Measurements from ENCODE around the gene PPP1R14B. TPM values are rescaled to one million over a fixed set of nuclear protein-coding genes. Genes with fewer than 3 reads are reported as not detected.

PPP1R14B gene
- total RNA-seq, 1 donor from 2014 or later: 76.5 TPM

DNA sequence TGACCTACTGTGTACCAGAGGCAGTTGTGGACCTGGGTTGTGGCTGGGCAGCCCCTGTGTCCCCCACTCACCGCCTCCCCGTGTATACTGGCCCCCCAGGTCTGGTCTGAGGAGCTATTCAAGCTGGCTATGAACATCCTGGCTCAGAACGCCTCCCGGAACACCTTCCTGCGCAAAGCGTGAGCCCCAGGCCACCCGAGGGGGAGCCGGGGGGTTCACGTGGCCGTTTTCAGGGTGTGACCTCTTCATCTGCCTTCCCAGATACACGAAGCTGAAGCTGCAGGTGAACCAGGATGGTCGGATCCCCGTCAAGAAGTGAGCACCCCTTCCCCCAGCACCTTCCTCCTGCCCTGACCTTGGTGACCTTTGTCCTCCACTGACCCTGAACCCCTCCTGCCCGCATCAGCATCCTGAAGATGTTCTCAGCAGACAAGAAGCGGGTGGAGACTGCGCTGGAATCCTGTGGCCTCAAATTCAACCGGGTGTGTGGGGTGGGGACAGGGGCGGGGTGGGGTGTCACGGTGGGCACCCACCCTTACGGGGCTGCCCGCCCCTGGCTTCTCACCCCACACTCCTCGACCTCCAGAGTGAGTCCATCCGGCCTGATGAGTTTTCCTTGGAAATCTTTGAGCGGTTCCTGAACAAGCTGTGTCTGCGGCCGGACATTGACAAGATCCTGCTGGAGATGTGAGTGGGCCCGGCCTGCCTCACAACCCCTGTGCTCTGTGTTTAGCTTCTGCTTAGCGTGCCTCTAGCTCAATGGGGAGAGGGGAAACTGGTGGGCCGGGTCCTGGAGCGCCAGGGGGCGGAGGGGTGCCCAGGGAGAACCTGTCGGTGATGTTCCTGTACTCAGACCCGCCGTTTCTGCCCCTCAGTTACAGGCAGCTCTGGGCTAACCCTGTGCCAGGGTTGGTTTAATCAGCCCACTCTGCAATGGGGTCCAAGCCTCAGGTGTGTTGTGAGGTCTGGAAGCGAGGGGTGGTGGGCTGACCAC, 8.7 kb upstream of the PPP1R14B start:
- H3K27me3 ChIP-seq: no peaks in the 10 kb centered on the region
- TF ChIP-seq, protein P1, sequence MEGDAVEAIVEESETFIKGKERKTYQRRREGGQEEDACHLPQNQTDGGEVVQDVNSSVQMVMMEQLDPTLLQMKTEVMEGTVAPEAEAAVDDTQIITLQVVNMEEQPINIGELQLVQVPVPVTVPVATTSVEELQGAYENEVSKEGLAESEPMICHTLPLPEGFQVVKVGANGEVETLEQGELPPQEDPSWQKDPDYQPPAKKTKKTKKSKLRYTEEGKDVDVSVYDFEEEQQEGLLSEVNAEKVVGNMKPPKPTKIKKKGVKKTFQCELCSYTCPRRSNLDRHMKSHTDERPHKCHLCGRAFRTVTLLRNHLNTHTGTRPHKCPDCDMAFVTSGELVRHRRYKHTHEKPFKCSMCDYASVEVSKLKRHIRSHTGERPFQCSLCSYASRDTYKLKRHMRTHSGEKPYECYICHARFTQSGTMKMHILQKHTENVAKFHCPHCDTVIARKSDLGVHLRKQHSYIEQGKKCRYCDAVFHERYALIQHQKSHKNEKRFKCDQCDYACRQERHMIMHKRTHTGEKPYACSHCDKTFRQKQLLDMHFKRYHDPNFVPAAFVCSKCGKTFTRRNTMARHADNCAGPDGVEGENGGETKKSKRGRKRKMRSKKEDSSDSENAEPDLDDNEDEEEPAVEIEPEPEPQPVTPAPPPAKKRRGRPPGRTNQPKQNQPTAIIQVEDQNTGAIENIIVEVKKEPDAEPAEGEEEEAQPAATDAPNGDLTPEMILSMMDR (IDR thresholded peaks at IDR 0.05): no peak
- H3K36me3 ChIP-seq: peaks cover 47% of the 10 kb centered on the region
- DNase-seq (no peak), ATAC-seq (no peak)
- peaks cover 20% of the 10 kb centered on the region for H3K4me1 ChIP-seq
- intact Hi-C loops (cut with DNase I): no loop called here
- no peak overlapping the region for H3K4me3 ChIP-seq
- H3K9me3 ChIP-seq: no peaks in the 10 kb centered on the region
- no peak overlapping the region for H3K27ac ChIP-seq

DNA sequence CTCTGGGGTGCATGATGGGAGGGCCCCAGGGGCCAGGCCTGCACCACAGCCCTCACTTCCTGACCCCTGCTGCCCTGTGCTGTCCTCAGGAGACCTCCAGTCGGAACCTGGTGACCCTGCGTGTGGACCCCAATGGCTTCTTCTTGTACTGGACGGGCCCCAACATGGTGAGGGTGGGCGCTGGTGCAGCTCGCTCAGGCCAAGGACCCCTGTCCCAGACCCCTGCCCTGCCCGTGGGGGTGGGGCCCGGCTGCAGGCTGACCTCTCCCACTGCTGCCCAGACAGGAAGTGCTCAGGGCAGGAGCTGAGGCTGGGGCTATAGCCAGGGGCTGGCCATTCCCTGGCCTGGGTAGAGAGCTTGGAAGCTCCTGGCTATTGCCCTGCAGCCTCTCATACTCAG, 7.6 kb upstream of the PPP1R14B start:
- H3K36me3 ChIP-seq: peaks cover 44% of the 10 kb centered on the region
- ATAC-seq (no peak), DNase-seq (peak; percentile 62)
- H3K27me3 ChIP-seq: no peaks in the 10 kb centered on the region
- TF ChIP-seq, protein P1 (IDR thresholded peaks at IDR 0.05): no peak
- H3K4me3 ChIP-seq: no peak overlapping the region
- intact Hi-C loops (cut with DNase I): no loop called here
- no peak overlapping the region for H3K27ac ChIP-seq
- no peaks in the 10 kb centered on the region for H3K9me3 ChIP-seq
- peaks cover 20% of the 10 kb centered on the region for H3K4me1 ChIP-seq

DNA sequence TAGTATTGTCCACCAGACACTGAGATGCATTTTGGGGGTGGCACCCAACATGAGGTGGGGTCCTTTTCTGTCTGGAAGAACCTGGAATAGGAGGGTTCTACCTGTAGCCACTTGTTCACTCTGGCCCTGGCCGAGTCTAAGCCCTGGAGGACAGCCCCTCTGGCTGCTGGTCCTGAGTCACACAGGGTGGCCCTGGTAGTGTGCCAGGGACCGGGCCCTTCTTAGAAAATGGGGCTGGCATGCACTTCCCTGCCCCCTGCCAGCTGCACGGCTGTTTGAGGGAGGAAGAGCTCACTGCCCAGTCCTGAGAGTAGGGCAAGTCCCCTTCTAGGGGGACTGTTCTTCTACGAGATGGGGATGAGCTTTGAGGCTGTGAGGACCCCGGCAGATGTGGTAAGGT, 6.7 kb upstream of the PPP1R14B start:
- DNase-seq (peak; percentile 61), ATAC-seq (no peak)
- no peak overlapping the region for H3K27ac ChIP-seq
- no peaks in the 10 kb centered on the region for H3K27me3 ChIP-seq
- TF ChIP-seq, protein P1 (IDR thresholded peaks at IDR 0.05): no peak
- H3K4me1 ChIP-seq: peaks cover 20% of the 10 kb centered on the region
- H3K4me3 ChIP-seq: no peak overlapping the region
- H3K9me3 ChIP-seq: no peaks in the 10 kb centered on the region
- intact Hi-C loops (cut with DNase I): no loop called here
- peaks cover 35% of the 10 kb centered on the region for H3K36me3 ChIP-seq

DNA sequence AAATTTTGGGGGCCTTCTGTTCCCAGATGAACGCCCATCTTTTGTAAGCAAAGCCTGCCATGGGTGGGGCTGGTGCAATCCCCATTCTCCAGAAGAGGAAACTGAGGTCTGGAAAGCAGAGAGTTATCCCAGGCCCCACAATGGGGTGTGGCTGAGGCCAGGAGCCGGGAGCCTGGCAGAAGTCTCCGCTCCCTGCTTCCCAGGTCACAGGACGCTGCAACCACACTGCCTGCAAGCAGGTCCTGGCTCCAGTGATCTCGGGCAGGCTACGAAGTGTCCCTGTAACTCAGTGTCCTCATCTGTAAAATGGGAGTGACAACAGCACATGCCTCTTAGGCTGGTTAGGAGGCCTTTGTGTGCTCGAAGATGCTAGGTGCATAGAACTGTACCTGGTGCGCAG, 6.3 kb upstream of the PPP1R14B start:
- TF ChIP-seq, protein P1 (IDR thresholded peaks at IDR 0.05): no peak
- peaks cover 31% of the 10 kb centered on the region for H3K36me3 ChIP-seq
- peaks cover 20% of the 10 kb centered on the region for H3K4me1 ChIP-seq
- peak overlapping the region; percentile 89 for H3K4me3 ChIP-seq
- peak; percentile 54 for DNase-seq
- H3K27me3 ChIP-seq: no peaks in the 10 kb centered on the region
- no peaks in the 10 kb centered on the region for H3K9me3 ChIP-seq
- H3K27ac ChIP-seq: no peak overlapping the region
- intact Hi-C loops (cut with DNase I): no loop called here
- ATAC-seq: no peak

DNA sequence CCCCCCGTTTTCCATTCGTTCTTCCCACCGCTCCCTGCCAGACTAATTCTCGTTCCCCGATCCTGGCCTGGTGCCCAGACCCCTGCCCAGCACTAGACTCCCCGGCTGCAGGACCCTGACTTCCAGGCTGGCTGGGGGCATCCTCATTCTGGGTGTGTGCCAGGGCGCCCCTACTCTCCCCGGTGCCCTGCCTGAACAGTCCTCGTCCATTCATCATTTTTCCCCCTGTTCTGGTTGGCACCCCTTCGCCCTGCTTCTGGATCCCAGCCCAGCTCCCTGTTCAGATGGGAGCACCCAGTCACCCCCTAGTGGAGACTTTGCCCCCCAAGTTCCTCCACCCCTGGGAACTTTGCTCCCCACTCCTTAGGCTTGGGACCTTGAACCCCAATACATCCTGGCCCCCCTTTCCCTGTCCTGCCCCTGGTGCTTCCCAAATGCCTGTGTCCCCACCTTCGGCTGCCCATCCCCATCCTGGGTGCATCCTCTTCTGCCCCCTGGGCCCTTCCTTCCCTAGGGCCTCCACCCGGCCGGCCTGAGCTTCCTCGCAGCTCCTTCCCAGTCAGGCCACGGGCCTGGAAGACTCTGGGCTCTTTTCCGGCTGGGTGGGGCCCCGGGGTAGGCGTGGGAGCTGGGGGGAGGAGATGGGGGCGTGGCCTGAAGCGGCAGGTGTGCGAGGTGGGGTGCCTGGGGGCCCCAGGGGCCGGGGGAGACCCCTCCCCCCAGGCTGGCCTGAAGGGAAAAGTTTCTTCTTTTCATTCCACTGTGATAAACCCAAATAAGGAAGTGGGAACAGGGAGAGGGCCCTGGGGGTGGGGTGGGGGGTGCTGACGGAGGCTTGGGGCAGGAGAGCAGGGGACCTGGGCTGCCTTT, 5.5 kb upstream of the PPP1R14B start:
- intact Hi-C loops (cut with DNase I): no loop called here
- TF ChIP-seq, protein P1 (IDR thresholded peaks at IDR 0.05): peak; percentile 30
- H3K9me3 ChIP-seq: no peaks in the 10 kb centered on the region
- H3K4me3 ChIP-seq: peak overlapping the region; percentile 89
- peaks cover 25% of the 10 kb centered on the region for H3K36me3 ChIP-seq
- ATAC-seq: peak; percentile 62
- H3K4me1 ChIP-seq: peaks cover 26% of the 10 kb centered on the region
- DNase-seq: peak; percentile 85
- H3K27me3 ChIP-seq: no peaks in the 10 kb centered on the region
- peak overlapping the region; percentile 51 for H3K27ac ChIP-seq

Measured in upper lobe of right lung (tissue), 1 donor.